HepG2 (cell line): ENCODE measurements around the gene PIGC.

ENCODE experiments used
- AKAP8 ChIP-seq: sonication (generic); formaldehyde crosslinking; IDR thresholded peaks from 2 replicates; pipeline ENCODE4 v1.5.1; 2020; ENCODE audit warnings: mild to moderate bottlenecking, missing genetic modification reagents
- ARNT2 ChIP-seq: sonication (generic); formaldehyde crosslinking; IDR thresholded peaks from 2 replicates; pipeline ENCODE4 v1.8.0; 2022; ENCODE audit warnings: mild to moderate bottlenecking, low read depth, missing genetic modification reagents, moderate library complexity
- CTCF ChIP-seq: sonication (generic); formaldehyde crosslinking; IDR thresholded peaks from 2 replicates; pipeline ENCODE4 v1.5.0; 2020; ENCODE audit warnings: mild to moderate bottlenecking, missing genetic modification reagents, moderate library complexity
- ELF4 ChIP-seq: sonication (generic); formaldehyde crosslinking; IDR thresholded peaks from 2 replicates; pipeline ENCODE4 v1.5.0; 2020; ENCODE audit warnings: missing genetic modification reagents, mild to moderate bottlenecking, moderate library complexity, borderline replicate concordance
- EP300 ChIP-seq, 3 experiments: sonication (generic) in 1 of 3; formaldehyde crosslinking in 1 of 3; IDR thresholded peaks; 2 replicates each; pipeline versions ENCODE4 v1.5.1 to v1.6.1; 2011 to 2020; ENCODE audit warnings: low read depth in 2 of 3, low read length in 2 of 3, borderline replicate concordance in 1 of 3, improper control_type of control experiment in 1 of 3, mild to moderate bottlenecking in 1 of 3, missing genetic modification reagents in 1 of 3, moderate library complexity in 1 of 3
- ETV5 ChIP-seq: IDR thresholded peaks from 2 replicates; pipeline ENCODE4 v1.6.1; 2018; ENCODE audit warnings: missing biosample characterization, missing genetic modification reagents, inconsistent platforms, borderline replicate concordance
- EZH2 ChIP-seq: conservative IDR thresholded peaks from 2 replicates; pipeline ENCODE4 v1.6.1; 2012; ENCODE audit warnings: mild to moderate bottlenecking, low read depth, low read length, moderate library complexity
- JUNB ChIP-seq: sonication (generic); formaldehyde crosslinking; IDR thresholded peaks from 2 replicates; pipeline ENCODE4 v1.8.0; 2022; ENCODE audit warnings: missing genetic modification reagents, mild to moderate bottlenecking, borderline replicate concordance
- KAT8 ChIP-seq: IDR thresholded peaks from 2 replicates; pipeline ENCODE4 v1.6.1; 2016; ENCODE audit warnings: missing genetic modification reagents, missing compliant biosample characterization
- PAF1 ChIP-seq: IDR thresholded peaks from 2 replicates; pipeline ENCODE4 v1.6.1; 2016; ENCODE audit warnings: missing genetic modification reagents, missing compliant biosample characterization
- POLR2AphosphoS5 ChIP-seq: IDR thresholded peaks from 2 replicates; pipeline ENCODE4 v1.6.1; 2012; ENCODE audit warnings: low read depth, low read length
- RFX5 ChIP-seq: IDR thresholded peaks from 2 replicates; pipeline ENCODE4 v1.6.1; 2011; ENCODE audit warnings: low read depth, low read length, improper control_type of control experiment

GRCh38 chr1:172406968-172407367, 36.9 kb downstream of the PIGC start:
- no peak for TF ChIP-seq KAT8
- no peak for TF ChIP-seq ARNT2 (CRISPR knock-in tag)
- TF ChIP-seq JUNB (CRISPR knock-in tag) = no peak
- no peak for TF ChIP-seq EZH2
- TF ChIP-seq EP300 (IDR thresholded peaks at IDR 0.05; ENCODE audit: low read depth in 2 of 2, low read length in 2 of 2) = no peak
- no peak for TF ChIP-seq EP300 (CRISPR knock-in tag; IDR thresholded peaks at IDR 0.05; ENCODE audit: borderline replicate concordance)
- TF ChIP-seq CTCF (CRISPR knock-in tag) = no peak
- no peak for TF ChIP-seq RFX5
- TF ChIP-seq POLR2AphosphoS5 = no peak
- TF ChIP-seq ELF4 (CRISPR knock-in tag) = no peak
- TF ChIP-seq ETV5 = no peak
- no peak for TF ChIP-seq PAF1
- no peak for TF ChIP-seq AKAP8 (CRISPR knock-in tag)
